NCI-H1930 (cell line): ENCODE data around the gene RNF220.
A peak's percentile ranks its signal among the peaks of the same experiment; 100 is the strongest.

Experiments
- DNase-seq, 2 experiments: peaks; one replicate each; lab custom pipeline; 2025; lab: John Stamatoyannopoulos, UW

Gene RNF220

DNA sequence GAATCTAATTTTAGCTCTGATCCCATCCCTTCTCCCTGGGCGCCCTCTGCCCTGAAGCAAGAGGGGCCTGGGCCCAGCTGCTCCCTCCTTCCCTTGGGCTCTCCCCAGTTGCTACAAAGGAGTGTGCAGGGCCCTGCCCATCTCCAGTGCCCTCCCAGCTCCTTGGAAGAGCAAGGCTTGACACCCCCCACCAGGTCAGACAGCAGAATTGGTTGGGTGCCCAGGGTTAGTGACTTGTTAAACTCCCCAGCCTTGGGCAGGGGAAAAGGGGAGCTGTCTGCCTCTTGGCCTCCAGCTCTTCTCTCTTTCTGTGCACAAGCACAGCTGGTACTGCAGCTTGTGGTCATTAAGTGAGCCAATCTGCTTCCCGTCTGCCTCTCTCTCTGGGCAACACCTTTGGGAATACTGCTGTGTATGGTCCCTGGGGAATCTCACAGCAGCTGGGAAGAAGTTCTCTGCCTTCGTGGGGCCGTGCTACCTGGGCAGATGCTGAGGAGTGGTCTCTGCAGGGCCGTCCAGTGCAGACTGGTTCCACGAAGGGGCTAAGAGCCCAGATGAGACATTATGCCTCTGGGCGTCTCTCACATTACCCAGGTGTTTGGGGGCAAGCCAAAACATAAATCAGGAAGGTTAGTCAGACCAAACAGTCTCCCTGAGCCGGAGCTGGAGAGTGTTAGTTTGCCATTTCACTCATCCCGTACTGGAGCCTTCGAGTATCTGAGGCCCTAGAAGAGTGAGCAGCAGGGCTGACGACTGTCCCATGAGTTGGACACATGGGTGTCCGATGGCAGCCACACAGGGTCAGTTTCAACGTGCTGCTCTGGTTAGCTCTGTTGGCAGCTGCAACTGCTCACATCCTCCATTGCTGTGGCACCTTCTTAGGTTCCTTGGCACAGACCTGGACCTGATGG is 231.9 kb downstream of the RNF220 start:
- no peak for DNase-seq

DNA sequence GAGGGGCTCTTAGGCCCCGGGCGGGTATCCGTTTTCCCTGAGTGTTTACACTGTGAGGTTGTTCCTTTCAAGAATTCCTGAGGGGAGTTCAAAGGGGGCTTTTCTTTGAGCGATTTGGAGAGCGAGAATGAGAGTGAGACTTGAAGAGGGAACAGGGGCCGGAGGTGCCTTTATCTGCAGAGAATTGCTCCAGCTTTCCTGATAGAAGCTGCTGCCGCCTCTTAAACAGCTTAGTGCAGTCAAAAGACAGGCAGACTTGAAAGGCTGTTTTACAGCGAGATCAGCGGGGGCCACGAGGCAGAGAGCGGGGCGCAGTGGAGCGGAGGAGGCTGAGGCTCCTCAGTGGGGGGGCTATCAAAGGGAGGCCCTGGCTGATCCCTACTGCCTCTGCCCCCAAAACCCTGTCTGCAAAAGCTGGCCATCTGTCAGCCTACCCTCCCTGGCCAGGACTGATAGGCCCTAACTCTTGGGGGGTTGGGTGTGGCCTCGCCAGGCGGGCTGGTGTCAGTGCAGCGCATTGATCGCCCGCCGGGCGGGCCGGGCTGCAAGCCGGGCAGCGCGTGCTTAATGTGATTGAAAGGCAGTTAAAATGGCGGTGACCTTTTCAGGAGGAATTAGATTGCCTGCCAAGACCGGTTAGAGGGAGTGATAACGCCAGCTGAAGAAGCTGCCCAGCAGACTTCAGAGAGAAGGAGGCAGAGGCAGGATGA is 232.8 kb downstream of the RNF220 start:
- DNase-seq, result no peak

DNA sequence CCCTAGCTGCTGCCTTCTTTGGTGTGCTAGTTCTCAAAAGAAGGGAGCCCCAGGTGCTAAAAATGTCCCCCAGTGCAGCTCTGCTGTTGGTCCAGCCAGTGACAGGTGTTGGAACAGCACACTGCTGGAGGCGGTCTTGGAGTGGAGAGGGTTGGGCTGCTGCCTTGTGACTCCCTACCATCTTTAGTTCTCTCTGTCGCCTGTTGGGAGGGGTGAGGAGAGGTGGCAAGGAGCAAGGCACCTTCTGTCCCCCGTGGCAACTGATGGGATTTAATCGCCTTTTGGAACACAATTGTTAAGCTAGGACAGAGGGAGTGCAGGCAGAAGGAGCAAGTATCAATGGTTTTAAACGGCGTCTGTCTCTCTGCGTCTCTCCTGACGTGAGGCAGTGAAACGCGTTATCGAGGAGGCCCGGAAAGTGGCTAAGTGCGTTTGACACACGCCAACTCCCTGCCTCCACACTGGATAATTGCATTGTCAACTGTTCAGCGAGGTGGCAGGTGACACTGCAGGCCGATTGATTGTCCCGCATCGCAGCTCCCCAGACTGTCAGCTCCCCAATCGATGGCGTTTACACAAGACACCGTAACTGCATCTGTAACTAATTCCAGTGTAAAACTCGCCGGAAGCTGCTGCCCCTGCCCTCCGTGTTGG is 235.3 kb downstream of the RNF220 start:
- DNase-seq, result no peak

DNA sequence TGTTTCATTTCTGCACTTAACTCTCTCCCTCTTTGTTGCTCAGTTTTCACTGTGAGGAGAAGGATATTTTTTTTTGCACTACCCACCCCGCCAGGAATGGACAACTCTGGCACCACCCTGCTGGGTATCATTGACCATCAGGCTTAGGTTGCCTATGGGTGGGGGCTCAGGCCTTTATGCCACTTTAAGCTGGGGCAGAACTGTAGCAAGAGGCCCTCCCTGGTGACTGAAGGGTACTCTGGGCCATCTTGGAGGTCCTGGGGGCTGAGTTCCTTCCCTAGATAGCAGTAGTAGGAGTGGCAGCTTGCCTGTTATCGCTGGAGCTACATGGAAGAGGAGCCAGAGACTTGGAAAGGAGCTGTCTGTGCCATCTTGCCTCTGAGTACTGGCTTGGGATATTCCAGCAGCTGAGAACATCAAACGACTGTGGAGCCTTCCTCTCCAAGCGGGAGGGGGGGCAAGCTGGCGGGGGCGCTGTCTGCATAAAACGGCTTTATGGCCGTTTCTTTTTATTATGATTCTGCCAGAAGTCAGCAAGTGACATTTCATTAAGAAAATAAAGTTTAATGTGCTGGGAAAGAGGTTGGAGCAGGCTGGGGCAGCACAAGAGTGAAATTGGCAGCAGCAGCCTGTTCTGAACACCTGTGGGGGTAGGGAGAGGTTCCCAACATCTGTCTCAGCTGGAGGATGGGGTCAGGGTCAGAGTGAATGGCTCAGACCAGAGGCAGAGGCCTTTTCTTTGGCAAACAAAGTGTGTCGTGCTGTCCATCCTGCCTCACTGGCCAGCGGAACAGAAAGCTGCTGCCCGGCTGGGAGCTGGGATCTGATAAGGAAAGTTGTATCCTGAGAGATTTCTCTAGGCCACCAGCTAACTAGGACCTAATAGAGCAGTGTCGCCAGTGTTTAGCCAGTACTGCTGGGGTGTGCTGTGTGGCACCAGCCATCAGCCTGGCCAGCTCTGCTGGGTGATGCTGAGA is 236.4 kb downstream of the RNF220 start:
- no peak for DNase-seq

DNA sequence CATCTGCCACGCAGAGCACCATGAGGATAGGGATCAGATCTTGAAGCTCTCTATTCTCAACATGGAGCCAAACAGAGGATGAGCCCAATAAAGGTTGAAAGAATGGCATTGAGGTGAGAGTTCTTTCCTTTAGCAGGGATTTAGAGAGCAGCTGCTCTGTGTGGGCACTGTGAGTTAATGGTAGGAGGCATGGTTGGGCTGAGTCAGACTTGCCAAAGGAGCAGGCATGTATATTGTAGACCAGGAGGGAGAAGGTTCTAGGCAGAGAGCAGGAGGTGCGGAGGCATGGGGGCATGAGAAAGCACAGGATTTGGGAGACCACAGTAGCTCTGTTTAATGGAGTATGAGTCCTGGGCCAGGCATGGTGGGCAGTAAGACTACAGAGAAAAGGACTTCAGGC is 237.2 kb downstream of the RNF220 start:
- DNase-seq, result no peak

DNA sequence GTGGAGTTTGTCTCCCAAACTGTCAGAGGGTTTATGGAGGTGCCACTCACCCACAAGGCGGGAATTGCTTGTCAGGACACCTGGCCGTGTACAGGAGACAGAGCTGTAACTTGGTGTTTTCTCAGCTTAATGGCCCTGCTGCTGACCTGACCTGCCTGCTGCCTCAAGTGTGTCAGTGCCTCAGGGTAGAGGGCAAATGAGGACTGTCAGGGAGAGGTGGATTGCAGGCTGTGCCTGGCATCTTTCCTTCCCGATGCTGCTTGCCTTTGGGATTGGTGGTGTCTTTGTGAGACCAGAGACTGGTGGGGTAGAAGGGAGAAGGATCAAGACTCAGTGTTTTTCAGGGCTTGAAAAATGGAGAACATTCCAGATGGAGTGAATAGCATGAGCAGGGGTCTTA is 237.9 kb downstream of the RNF220 start:
- DNase-seq, result no peak

DNA sequence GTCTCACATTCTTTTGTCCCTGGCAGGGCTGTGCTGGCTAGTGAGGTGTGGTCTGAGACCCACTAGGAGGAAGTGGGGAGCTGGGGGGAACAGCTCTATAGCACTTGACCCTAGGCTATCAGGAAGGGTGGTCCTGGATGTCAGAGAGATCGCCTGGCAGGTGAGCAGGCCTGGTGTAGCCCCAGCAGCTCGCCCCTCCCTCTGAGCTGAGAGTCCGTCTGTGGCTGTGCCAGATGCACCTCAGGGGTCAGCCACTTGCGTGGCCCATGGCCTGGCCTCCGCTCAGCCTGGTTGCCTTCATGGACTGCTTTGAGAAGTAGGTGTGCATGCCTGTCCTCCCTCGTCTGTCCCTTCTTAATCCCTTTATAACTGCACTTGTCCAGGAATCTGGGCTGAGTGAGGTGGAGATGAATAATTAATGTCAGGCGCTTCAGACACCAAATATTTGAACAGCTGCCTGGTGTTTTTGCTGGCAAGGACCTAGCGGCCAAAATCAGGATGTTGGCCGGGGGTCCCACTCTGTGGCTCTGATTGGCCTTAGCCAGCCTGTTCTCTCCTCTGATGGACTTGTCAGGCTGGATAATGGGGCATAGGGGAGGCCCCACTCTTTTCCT is 238.8 kb downstream of the RNF220 start:
- DNase-seq, result no peak

DNA sequence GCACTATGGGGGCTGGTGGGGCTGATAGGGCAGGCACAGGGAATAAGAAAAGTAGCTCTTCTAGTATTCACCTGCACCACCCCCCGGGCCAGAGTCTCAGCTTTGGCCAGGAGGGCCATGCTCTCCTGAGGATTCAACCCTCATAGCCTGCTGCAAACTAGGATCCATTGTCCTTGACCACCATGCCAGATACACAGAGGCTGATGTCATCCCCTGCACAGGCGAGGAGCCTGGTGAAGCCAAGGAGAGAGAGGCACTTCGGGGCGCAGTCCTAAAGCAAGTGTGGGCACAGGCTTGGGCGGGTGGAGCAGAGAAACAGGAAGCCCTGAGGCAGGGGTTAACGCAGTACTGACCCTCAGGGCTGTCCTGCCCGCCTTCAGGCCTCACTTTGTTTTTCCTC is 239.8 kb downstream of the RNF220 start:
- no peak for DNase-seq

DNA sequence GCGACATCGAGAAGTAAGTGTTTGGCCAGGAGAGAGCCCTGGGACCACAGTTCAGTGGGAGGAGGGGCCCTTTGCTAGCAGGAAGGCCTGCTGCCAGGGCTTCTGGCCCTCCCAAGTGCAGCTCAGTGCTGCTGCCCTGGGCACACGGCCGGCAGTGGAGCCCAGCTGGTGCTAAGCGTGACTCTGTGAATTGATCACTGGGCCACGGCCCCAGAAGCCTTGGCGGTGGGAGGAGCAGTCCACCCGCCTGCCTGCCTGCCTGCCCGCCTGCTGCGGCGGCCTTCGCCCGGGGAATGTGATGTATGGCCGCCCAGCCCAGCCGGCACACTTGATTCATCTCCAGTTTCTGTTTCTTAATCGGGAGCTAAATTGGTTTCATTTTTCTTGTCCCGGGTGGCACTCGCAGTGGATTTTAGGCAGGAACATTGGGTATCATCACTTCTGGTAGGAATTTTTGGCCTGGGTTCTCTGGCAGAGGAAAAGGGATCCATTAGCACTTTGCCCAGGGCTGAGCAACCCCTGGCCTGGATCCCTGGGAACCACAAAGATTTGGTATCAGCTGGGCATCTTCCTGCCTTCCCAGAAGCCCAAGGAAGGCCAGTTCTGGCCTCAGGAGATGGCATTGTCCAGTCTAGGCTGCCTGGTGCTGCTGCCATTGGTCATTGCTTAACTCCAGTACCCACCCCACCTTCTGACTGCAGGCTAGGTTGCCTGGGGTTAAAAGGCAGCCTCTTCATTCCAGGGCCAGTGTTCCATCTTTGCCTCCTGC is 240.6 kb downstream of the RNF220 start:
- no peak for DNase-seq

DNA sequence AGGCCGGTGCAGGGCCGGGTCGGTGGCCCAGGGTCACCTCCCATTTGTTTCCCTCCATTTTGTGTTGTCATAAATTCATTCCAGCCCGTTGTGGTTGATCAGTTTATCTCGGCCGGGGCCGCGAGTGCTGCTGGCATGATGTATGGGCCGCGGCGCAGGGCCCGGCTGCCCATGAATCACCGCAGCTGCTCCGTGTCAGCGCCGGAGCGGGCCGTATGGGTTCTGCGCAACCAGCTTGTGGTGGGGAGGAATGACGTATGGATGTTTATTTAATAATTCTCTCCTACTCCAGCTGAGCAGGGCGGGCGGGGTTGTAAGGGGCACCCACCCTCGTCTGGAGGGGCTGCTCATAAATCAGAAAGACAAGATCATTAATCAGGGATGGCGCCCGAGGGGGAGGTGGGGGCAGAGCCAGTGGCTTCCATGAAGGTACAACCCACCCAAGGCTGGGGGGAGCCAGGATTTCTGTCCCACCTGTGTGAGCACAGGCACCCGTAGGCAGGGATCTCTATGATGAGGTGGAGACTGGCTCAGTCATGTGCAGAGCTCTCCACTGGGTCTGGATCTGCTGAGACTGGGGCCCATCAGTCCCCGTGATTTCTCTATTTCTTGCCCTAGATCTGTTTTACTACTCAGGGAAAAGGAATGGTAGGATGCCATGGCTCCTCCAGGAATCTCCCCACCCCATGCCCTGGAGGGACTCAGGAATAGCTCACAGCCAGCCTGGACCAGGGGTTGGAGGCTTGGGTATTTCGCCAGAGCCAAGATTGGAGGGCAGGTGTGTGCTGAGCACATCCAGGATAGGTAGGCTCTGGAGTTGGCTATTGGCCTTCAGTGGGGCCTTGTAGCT is 241.4 kb downstream of the RNF220 start:
- no peak for DNase-seq

DNA sequence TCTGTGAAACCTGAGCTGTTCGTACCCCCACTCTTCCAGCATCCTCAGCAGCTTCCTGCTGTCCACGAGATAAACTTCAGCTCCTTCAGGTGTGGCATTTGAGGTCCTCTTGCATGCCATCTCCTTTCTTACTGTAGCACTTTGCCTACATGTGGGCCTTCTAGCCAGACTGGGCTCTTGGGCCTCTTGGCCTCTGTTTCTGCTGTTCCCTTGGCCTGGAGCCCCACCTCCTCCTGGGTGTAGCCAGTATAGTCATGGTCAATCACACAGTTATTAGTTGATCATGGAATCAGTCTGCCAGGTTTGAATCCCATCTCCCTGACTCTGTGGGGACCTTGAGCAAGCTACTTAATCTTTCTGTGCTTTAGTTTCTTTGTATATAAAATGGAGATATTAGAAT is 242.8 kb downstream of the RNF220 start:
- DNase-seq, result no peak

DNA sequence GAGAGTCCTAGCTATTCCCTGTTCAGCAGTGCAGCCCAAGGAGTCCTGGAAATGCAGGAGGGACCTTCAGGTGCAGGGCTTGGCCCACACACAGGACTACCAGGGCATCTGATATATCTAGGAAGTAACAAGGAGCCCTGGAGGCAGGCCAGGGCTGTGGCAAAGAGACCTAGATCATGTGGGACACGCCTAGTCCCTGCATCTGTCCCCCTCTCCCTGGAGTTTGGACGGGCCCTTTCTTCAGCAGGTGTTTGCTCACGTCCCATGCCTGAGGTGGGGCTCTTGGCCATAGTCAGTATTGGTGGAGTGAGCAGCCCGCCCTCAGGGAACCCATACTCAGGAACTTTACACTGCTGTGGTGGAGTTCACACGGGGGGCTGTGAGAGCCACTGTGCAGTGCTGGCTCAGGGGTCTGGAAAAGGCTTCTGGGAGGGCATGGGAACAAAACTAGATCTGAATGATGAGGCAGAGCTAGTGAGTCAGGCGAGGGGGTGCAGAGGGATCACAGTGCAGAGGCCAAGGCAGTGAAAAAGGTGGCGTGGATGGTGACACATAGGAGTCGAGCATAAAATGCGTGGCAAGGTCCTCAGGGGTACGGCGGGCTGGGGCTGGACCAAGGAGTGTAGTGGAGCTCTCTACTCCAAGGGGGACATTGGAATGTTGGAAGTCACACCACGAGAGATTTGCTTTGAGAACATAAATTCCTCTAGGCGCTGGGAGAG is 243.6 kb downstream of the RNF220 start:
- DNase-seq, result no peak

DNA sequence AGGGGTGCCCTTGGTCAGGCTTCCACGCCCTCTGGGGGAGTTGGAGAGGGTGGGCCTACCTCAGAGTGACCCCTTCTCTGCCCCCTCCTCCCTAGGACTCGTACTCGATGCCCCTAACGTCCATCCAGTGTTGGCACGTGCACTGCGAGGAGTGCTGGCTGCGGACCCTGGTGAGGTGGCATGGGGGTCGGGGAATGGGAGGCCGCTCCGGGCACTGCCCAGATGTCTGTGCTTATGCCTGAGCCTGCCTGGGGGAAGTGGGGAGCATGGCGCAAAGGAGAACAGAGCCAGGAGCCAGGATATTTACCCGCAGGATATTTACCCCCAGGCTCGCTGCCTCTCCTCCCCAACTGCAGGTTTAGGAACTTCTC is 244.7 kb downstream of the RNF220 start:
- no peak for DNase-seq

DNA sequence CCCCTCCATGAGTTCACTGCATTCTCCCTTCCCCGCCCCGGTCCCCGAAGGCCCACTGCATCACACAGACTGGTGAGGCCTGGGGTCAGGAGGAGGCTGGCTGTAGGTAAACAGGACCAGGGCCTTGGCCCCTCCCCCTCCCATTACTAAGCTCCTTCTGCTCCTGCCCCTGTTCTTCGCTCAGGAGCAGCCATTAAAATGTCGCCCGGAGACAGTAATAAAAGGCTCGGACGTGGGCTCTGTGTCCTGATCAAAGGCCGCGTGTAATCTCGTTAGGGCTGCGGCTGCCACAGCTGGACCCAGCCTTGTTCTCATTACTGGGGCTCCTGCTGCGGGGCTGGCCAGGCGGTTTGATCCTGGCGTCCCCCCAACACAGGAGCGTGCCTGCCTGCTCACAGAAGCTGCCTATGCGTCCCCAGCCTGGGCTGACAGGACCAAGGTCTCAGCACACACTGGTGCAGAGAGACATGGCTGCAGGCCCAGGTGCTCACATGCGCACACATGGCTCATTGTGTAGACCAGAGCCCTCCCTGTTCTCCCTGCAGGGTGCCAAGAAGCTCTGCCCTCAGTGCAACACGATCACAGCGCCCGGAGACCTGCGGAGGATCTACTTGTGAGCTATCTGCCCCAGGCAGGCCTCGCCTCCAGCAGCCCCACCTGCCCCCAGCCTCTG is 245.2 kb downstream of the RNF220 start:
- DNase-seq, result no peak

DNA sequence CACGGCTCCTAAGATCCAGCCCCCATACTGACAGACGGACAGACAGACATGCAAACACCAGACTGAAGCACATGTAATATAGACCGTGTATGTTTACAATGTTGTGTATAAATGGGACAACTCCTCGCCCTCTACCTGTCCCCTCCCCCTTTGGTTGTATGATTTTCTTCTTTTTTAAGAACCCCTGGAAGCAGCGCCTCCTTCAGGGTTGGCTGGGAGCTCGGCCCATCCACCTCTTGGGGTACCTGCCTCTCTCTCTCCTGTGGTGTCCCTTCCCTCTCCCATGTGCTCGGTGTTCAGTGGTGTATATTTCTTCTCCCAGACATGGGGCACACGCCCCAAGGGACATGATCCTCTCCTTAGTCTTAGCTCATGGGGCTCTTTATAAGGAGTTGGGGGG is 246.0 kb downstream of the RNF220 start:
- no peak for DNase-seq

DNA sequence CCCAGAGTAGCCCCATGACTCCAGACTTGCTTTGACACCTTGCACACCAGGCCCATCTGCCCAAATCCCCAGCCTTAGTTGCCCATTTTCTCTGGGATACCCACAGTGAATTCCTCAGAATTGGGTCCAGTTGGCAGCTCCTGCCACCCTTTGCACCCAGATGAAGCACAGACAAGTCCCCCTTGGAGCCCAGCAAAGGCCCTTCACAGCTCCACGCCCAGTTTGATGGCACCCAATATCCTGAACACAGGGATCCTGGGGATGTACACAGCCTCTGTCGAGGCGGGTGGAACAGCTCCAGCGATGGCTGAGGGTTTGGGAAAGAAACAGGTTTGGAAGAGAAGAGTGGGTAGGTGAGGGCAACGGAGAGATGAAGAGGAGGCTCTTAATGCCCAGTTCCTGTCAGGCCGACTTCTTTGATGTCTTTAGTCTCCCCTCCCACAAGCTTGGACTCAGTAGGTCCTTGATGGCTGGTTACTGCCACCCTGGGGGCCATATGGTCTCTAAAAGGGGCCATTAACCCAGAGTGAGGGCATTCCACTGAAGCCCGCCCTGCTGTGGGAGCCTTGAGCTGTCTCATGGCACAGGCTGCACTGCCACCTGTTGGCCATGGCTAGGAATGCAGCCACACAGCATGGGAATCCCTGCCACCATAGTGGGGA is 247.5 kb downstream of the RNF220 start:
- DNase-seq, result peak; percentile 47 to 69

DNA sequence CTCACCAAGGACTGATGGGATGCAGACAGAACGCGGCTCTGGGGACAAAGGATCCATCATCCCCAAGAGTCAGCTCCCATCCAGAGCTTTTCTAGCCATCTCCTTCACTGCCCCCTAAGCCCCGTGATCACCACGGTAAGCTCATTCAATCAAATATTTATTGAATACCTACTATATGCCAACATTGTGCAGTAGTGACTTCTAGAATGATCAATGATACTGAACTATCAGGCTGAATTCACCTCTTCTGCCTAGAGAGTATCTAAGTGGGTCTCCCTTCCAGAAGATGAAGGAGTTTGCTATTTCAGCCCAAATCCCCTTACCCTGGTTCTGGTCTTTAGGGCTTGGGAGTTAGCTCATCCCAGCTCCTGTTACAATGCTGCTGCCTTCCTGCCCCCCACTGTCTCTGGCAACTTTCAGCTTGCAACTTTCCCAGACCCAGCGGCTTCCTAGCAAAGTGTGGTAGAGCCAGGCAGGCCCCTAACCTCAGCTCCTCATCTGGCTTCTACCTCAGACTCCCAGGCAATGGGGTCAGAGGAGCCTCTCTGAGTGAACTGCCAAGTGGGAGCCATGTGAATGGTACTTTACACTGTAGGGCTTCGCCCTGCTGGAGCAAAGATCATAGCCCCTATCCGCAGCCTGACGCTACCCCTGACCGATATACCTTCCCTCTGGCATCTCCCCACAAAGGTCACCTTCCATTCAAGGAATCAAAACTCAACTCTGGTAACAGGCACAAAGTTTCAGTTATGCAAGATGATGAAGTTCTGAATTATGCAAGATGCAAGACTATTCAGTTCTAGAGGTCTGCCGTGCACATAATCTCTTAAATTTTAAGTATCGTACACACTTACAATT is 248.3 kb downstream of the RNF220 start:
- no peak for DNase-seq
